ENCODE results near the gene ILKAP. TPM values are rescaled to one million over a fixed set of nuclear protein-coding genes. Genes with fewer than 3 reads are reported as not detected.
"Not testable (repeated sequence)": the region's sequence is repeated elsewhere in the genome, so short reads cannot be mapped to it uniquely, and the experiment has no call there.

The ILKAP gene
- total RNA-seq, 1 donor from 2014 or later, result 25.0 TPM

GRCh38 chr2:238176613-238177012, 26.9 kb downstream of the ILKAP start:
- peaks cover 28% of the 10 kb centered on the region for H3K36me3 ChIP-seq (ENCODE audit: control insufficient read depth, insufficient read depth, low read length)
- no peak overlapping the region for H3K4me3 ChIP-seq (ENCODE audit: low read depth, low read length)
- H3K27me3 ChIP-seq (ENCODE audit: control insufficient read depth, insufficient read depth, low read length), result no peaks in the 10 kb centered on the region
- no peak for DNase-seq (ENCODE audit: low read depth)
- TF ChIP-seq, protein P1, sequence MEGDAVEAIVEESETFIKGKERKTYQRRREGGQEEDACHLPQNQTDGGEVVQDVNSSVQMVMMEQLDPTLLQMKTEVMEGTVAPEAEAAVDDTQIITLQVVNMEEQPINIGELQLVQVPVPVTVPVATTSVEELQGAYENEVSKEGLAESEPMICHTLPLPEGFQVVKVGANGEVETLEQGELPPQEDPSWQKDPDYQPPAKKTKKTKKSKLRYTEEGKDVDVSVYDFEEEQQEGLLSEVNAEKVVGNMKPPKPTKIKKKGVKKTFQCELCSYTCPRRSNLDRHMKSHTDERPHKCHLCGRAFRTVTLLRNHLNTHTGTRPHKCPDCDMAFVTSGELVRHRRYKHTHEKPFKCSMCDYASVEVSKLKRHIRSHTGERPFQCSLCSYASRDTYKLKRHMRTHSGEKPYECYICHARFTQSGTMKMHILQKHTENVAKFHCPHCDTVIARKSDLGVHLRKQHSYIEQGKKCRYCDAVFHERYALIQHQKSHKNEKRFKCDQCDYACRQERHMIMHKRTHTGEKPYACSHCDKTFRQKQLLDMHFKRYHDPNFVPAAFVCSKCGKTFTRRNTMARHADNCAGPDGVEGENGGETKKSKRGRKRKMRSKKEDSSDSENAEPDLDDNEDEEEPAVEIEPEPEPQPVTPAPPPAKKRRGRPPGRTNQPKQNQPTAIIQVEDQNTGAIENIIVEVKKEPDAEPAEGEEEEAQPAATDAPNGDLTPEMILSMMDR (IDR thresholded peaks at IDR 0.05; ENCODE audit: insufficient read depth, low read length, severe bottlenecking), result no peak
- no peak for FAIRE-seq

DNA sequence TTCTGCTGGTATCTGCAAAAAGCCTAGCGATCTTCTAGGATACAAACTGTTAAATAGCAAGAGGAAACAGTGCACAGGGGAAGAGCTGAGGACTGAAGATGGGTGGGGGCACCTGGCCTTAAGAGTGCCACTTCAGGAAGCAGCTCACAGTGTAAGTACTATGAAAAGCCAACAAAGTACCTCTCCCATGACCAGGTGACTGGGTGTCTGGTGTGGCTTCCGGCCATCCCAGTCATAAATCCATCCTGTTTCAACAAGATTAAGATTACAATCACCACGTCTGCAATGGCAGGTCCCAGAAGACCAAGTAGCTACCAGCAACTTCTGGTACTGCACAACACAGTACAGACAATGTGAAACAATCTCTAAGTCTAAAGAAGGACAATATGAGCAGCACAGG, 28.8 kb downstream of the ILKAP start:
- no peaks in the 10 kb centered on the region for H3K27me3 ChIP-seq (ENCODE audit: control insufficient read depth, insufficient read depth, low read length)
- no peak for FAIRE-seq
- peak; percentile 59 for DNase-seq (ENCODE audit: low read depth)
- H3K36me3 ChIP-seq (ENCODE audit: control insufficient read depth, insufficient read depth, low read length), result peaks cover 27% of the 10 kb centered on the region
- TF ChIP-seq, protein P1 (IDR thresholded peaks at IDR 0.05; ENCODE audit: insufficient read depth, low read length, severe bottlenecking), result no peak
- H3K4me3 ChIP-seq (ENCODE audit: low read depth, low read length), result no peak overlapping the region

- no peaks in the 10 kb centered on the region for H3K27me3 ChIP-seq (ENCODE audit: control insufficient read depth, insufficient read depth, low read length)
- H3K36me3 ChIP-seq (ENCODE audit: control insufficient read depth, insufficient read depth, low read length), result peaks cover 26% of the 10 kb centered on the region
- no peak overlapping the region for H3K4me3 ChIP-seq (ENCODE audit: low read depth, low read length)
- TF ChIP-seq, protein P1 (IDR thresholded peaks at IDR 0.05; ENCODE audit: insufficient read depth, low read length, severe bottlenecking), result no peak
- no peak for DNase-seq (ENCODE audit: low read depth)
- FAIRE-seq, result peak; percentile 18
These were observed 29.2 kb downstream of the ILKAP start for GRCh38 chr2:238174291-238174690.

GRCh38 chr2:238173692-238174091, 29.8 kb downstream of the ILKAP start:
- TF ChIP-seq, protein P1 (IDR thresholded peaks at IDR 0.05; ENCODE audit: insufficient read depth, low read length, severe bottlenecking), result no peak
- DNase-seq (ENCODE audit: low read depth) (no peak), FAIRE-seq (no peak)
- Histone ChIP-seq H3K27me3 (ENCODE audit: control insufficient read depth, insufficient read depth, low read length) (no peaks in the 10 kb centered on the region), H3K36me3 (ENCODE audit: control insufficient read depth, insufficient read depth, low read length) (peaks cover 24% of the 10 kb centered on the region), H3K4me3 (ENCODE audit: low read depth, low read length) (no peak overlapping the region)

GRCh38 chr2:238172439-238172838, 31.1 kb downstream of the ILKAP start:
- peaks cover 27% of the 10 kb centered on the region for H3K36me3 ChIP-seq (ENCODE audit: control insufficient read depth, insufficient read depth, low read length)
- TF ChIP-seq, protein P1 (IDR thresholded peaks at IDR 0.05; ENCODE audit: insufficient read depth, low read length, severe bottlenecking), result no peak

DNA sequence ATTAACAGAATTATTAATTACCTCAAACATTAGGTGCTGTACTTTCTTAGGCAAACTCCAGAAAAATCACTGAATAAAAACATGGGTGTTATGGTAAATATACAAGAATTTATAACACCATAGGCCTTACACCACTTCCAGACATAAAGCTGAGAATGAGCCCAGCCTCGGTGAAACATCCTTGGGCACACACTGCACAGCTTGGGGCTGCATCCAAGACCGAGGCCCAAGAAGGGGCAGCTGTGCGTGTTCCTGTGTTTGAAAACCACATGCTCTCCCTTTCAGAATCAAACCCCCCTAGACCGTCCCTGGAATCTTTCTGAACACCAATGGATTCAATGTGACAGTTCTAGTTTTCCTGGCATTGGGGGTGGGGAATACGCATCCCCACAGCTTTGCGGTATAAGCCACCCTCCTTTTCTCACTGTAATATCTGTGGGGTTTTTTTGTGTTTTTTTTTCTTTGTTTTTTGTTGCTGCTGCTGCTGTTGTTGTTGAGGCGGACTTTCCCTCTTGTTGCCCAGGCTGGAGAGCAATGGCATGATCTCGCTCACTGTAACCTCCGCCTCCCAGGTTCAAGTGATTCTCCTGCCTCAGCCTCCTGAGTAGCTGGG, 31.8 kb downstream of the ILKAP start:
- TF ChIP-seq, protein P1 (IDR thresholded peaks at IDR 0.05; ENCODE audit: insufficient read depth, low read length, severe bottlenecking), result no peak
- DNase-seq (ENCODE audit: low read depth), result no peak
- no peak for FAIRE-seq
- no peaks in the 10 kb centered on the region for H3K27me3 ChIP-seq (ENCODE audit: control insufficient read depth, insufficient read depth, low read length)
- peaks cover 28% of the 10 kb centered on the region for H3K36me3 ChIP-seq (ENCODE audit: control insufficient read depth, insufficient read depth, low read length)
- no peak overlapping the region for H3K4me3 ChIP-seq (ENCODE audit: low read depth, low read length)

More at GRCh38 chr2:238172439-238172838, 31.1 kb downstream of the ILKAP start:
- H3K27me3 ChIP-seq (ENCODE audit: control insufficient read depth, insufficient read depth, low read length), result no peaks in the 10 kb centered on the region
- FAIRE-seq, result no peak
- no peak for DNase-seq (ENCODE audit: low read depth)
- no peak overlapping the region for H3K4me3 ChIP-seq (ENCODE audit: low read depth, low read length)

DNA sequence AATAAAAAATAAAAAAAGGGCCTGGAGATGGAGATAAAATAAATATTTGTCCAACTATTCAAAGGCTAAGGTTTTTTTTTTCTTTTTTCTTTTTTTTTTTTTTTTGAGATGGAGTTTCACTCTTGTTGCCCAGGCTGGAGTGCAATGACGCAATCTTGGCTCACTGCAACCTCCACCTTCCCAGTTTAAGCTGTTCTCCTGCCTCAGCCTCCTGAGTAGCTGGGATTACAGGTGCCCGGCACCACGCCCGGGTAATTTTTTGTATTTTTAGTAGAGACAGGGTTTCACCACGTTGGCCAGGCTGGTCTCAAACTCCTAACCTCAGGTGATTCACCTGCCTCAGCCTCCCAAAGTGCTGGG, 32.4 kb downstream of the ILKAP start:
- not testable (repeated sequence) for H3K27me3 ChIP-seq (ENCODE audit: control insufficient read depth, insufficient read depth, low read length); FAIRE-seq; DNase-seq (ENCODE audit: low read depth); H3K4me3 ChIP-seq (ENCODE audit: low read depth, low read length)
- peaks cover 28% of the 10 kb centered on the region for H3K36me3 ChIP-seq (ENCODE audit: control insufficient read depth, insufficient read depth, low read length)
